ENCODE results near the gene TADA2B. TPM values are rescaled to one million over a fixed set of nuclear protein-coding genes. Genes with fewer than 3 reads are reported as not detected.

Gene TADA2B
- polyA plus RNA-seq, 3 donors: 2.0 to 10.2 (median 2.6) TPM

- intact Hi-C loops (cut with micrococcal nuclease): no loop called here
- Histone ChIP-seq H3K27ac (ENCODE audit: low read depth in 1 of 2, low read length in 2 of 2) (no peak overlapping the region), H2AFZ (ENCODE audit: insufficient read depth, low read depth, low read length, poor library complexity, severe bottlenecking) (no peak overlapping the region), H3K36me3 (replicated peaks in 1 of 2; ENCODE audit: control insufficient read depth in 1 of 2, insufficient read depth in 2 of 2, low read length in 2 of 2) (peaks cover 84 to 96% of the 10 kb centered on the region in 2 donors), H3K27me3 (ENCODE audit: control insufficient read depth in 2 of 2, insufficient read depth in 2 of 2, low read length in 2 of 2) (no peaks in the 10 kb centered on the region), H3K4me1 (ENCODE audit: control insufficient read depth in 1 of 2, insufficient read depth in 2 of 2, low read length in 2 of 2) (no peaks in the 10 kb centered on the region), H3K79me2 (ENCODE audit: insufficient read depth, low read length) (no peaks in the 10 kb centered on the region), H3K9me3 (replicated peaks in 1 of 2; ENCODE audit: control insufficient read depth in 1 of 2, insufficient read depth in 1 of 2, low read length in 2 of 2) (no peaks in the 10 kb centered on the region), H3K4me3 (replicated peaks in 1 of 3; ENCODE audit: low read depth in 2 of 3, low read length in 3 of 3) (no peak overlapping the region), H4K20me1 (ENCODE audit: insufficient read depth, low read length) (peaks cover 63% of the 10 kb centered on the region), H3K9ac (ENCODE audit: insufficient read depth, low read length, poor library complexity, severe bottlenecking) (no peak overlapping the region), H3K4me2 (replicated peaks; ENCODE audit: extremely low read depth, low read length, poor library complexity, severe bottlenecking) (no peak overlapping the region)
- DNase-seq: no peak
- TF ChIP-seq, protein P1, sequence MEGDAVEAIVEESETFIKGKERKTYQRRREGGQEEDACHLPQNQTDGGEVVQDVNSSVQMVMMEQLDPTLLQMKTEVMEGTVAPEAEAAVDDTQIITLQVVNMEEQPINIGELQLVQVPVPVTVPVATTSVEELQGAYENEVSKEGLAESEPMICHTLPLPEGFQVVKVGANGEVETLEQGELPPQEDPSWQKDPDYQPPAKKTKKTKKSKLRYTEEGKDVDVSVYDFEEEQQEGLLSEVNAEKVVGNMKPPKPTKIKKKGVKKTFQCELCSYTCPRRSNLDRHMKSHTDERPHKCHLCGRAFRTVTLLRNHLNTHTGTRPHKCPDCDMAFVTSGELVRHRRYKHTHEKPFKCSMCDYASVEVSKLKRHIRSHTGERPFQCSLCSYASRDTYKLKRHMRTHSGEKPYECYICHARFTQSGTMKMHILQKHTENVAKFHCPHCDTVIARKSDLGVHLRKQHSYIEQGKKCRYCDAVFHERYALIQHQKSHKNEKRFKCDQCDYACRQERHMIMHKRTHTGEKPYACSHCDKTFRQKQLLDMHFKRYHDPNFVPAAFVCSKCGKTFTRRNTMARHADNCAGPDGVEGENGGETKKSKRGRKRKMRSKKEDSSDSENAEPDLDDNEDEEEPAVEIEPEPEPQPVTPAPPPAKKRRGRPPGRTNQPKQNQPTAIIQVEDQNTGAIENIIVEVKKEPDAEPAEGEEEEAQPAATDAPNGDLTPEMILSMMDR (IDR thresholded peaks at IDR 0.05): no peak
- Mint-ChIP-seq H3K27ac (no peak overlapping the region), H3K4me3 (no peak overlapping the region), H3K27me3 (ENCODE audit: low read depth in 3 of 3) (peaks cover 0 to 3% (median 0%) of the 10 kb centered on the region in 3 donors), H3K9me3 (peaks cover 0 to 2% (median 0%) of the 10 kb centered on the region in 7 donors), H3K36me3 (peaks cover 85 to 94% of the 10 kb centered on the region in 2 donors), H3K4me1 (no peaks in the 10 kb centered on the region)
- WGBS (ENCODE audit: insufficient coverage): 100% methylated on average over 7 of the region's 9 CpGs
Observed at GRCh38 chr4:7026107-7026506, 17.1 kb upstream of the TADA2B start.

DNA sequence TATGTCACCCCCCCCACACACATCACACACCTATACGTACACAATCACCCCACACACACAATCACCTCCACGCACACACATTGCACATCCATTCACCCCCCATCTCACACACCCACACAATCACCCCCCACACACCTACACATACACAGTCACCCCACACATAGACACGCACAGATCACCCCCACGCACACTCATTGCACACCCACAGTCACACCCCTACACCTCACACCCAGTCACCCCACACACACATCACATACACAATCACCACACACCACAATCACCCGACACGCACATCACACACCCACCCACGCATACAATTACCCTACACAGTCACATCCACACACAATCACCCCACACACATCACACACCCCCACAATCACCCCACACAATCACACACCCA, 15.9 kb upstream of the TADA2B start:
- intact Hi-C loops (cut with micrococcal nuclease): no loop called here
- Mint-ChIP-seq H3K36me3 (peaks cover 84 to 94% of the 10 kb centered on the region in 2 donors), H3K4me3 (no peak overlapping the region), H3K27ac (peak overlapping the region in 1 of 7 donors; percentile 43), H3K27me3 (ENCODE audit: low read depth in 3 of 3) (peaks cover 0 to 3% (median 0%) of the 10 kb centered on the region in 3 donors), H3K4me1 (no peaks in the 10 kb centered on the region), H3K9me3 (peaks cover 0 to 2% (median 0%) of the 10 kb centered on the region in 7 donors)
- H3K4me2 ChIP-seq (replicated peaks; ENCODE audit: extremely low read depth, low read length, poor library complexity, severe bottlenecking): no peak overlapping the region
- no peak overlapping the region for H3K9ac ChIP-seq (ENCODE audit: insufficient read depth, low read length, poor library complexity, severe bottlenecking)
- 97% methylated on average over 6 of the region's 7 CpGs for WGBS (ENCODE audit: insufficient coverage)
- no peak for DNase-seq
- no peak overlapping the region for H3K27ac ChIP-seq (ENCODE audit: low read depth in 1 of 2, low read length in 2 of 2)
- peaks cover 83 to 97% of the 10 kb centered on the region in 2 donors for H3K36me3 ChIP-seq (replicated peaks in 1 of 2; ENCODE audit: control insufficient read depth in 1 of 2, insufficient read depth in 2 of 2, low read length in 2 of 2)
- no peaks in the 10 kb centered on the region for H3K79me2 ChIP-seq (ENCODE audit: insufficient read depth, low read length)
- no peaks in the 10 kb centered on the region for H3K4me1 ChIP-seq (ENCODE audit: control insufficient read depth in 1 of 2, insufficient read depth in 2 of 2, low read length in 2 of 2)
- no peaks in the 10 kb centered on the region for H3K9me3 ChIP-seq (replicated peaks in 1 of 2; ENCODE audit: control insufficient read depth in 1 of 2, insufficient read depth in 1 of 2, low read length in 2 of 2)
- no peaks in the 10 kb centered on the region for H3K27me3 ChIP-seq (ENCODE audit: control insufficient read depth in 2 of 2, insufficient read depth in 2 of 2, low read length in 2 of 2)
- H2AFZ ChIP-seq (ENCODE audit: insufficient read depth, low read depth, low read length, poor library complexity, severe bottlenecking): no peak overlapping the region
- peaks cover 64% of the 10 kb centered on the region for H4K20me1 ChIP-seq (ENCODE audit: insufficient read depth, low read length)
- no peak overlapping the region for H3K4me3 ChIP-seq (replicated peaks in 1 of 3; ENCODE audit: low read depth in 2 of 3, low read length in 3 of 3)
- TF ChIP-seq, protein P1 (IDR thresholded peaks at IDR 0.05): no peak
